NCI-H2171 (cell line): ENCODE results near the gene GALNT7.
"Not testable (repeated sequence)": the region's sequence is repeated elsewhere in the genome, so short reads cannot be mapped to it uniquely, and the experiment has no call there.

Source experiments
- DNase-seq: peaks from one replicate; lab custom pipeline; 2025; lab: John Stamatoyannopoulos, UW

Gene GALNT7

GRCh38 chr4:173199553-173199952, 30.9 kb downstream of the GALNT7 start:
- no peak for DNase-seq

- DNase-seq, result no peak
Measured at GRCh38 chr4:173200103-173200884, 31.7 kb downstream of the GALNT7 start.

- DNase-seq, result no peak
Measured at GRCh38 chr4:173202395-173202794, 33.8 kb downstream of the GALNT7 start.

- DNase-seq, result no peak
Measured at GRCh38 chr4:173205656-173206055, 37.0 kb downstream of the GALNT7 start.

GRCh38 chr4:173208420-173208819, 39.8 kb downstream of the GALNT7 start:
- DNase-seq, result no peak

- no peak for DNase-seq
Measured at GRCh38 chr4:173211222-173211621, 42.6 kb downstream of the GALNT7 start.

GRCh38 chr4:173211838-173212237, 43.2 kb downstream of the GALNT7 start:
- no peak for DNase-seq

GRCh38 chr4:173212379-173212778, 43.8 kb downstream of the GALNT7 start:
- DNase-seq, result no peak

GRCh38 chr4:173213296-173213695, 44.7 kb downstream of the GALNT7 start:
- DNase-seq, result no peak

GRCh38 chr4:173214231-173214630, 45.6 kb downstream of the GALNT7 start:
- DNase-seq, result no peak

GRCh38 chr4:173214661-173215060, 46.0 kb downstream of the GALNT7 start:
- DNase-seq, result no peak

- no peak for DNase-seq
Measured at GRCh38 chr4:173217075-173217474, 48.5 kb downstream of the GALNT7 start.

GRCh38 chr4:173217727-173218126, 49.1 kb downstream of the GALNT7 start:
- DNase-seq, result no peak

- DNase-seq, result no peak
Measured at GRCh38 chr4:173218411-173219125, 50.0 kb downstream of the GALNT7 start.

- DNase-seq, result not testable (repeated sequence)
Measured at GRCh38 chr4:173219126-173219437, 50.5 kb downstream of the GALNT7 start.

GRCh38 chr4:173223743-173224142, 55.1 kb downstream of the GALNT7 start:
- no peak for DNase-seq

- no peak for DNase-seq
Measured at GRCh38 chr4:173226401-173226888, 57.8 kb downstream of the GALNT7 start.

- no peak for DNase-seq
Measured at GRCh38 chr4:173227756-173228155, 59.1 kb downstream of the GALNT7 start.

GRCh38 chr4:173230062-173230461, 61.5 kb downstream of the GALNT7 start:
- DNase-seq, result no peak

- DNase-seq, result no peak
Measured at GRCh38 chr4:173231916-173232315, 63.3 kb downstream of the GALNT7 start.

GRCh38 chr4:173233857-173234256, 65.2 kb downstream of the GALNT7 start:
- no peak for DNase-seq

GRCh38 chr4:173235050-173235449, 66.4 kb downstream of the GALNT7 start:
- no peak for DNase-seq

GRCh38 chr4:173236301-173236700, 67.7 kb downstream of the GALNT7 start:
- no peak for DNase-seq
